Stimulated activated CD8-positive, alpha-beta memory T cell treated with anti-CD3 and anti-CD28 coated beads, Interleukin-7, amount 100 ng/mL, for 48 hours (primary cell): ENCODE measurements around the gene KLK4.
"Not testable (repeated sequence)": the region's sequence is repeated elsewhere in the genome, so short reads cannot be mapped to it uniquely, and the experiment has no call there.

ENCODE experiments used
- DNase-seq, 2 donors: peaks; one replicate each; pipeline ENCODE4 v3.0.0-alpha.2; 2020; ENCODE audit warnings: low read depth in 1 of 2; ENCODE audit errors: extremely low read depth in 1 of 2

The KLK4 gene

DNA sequence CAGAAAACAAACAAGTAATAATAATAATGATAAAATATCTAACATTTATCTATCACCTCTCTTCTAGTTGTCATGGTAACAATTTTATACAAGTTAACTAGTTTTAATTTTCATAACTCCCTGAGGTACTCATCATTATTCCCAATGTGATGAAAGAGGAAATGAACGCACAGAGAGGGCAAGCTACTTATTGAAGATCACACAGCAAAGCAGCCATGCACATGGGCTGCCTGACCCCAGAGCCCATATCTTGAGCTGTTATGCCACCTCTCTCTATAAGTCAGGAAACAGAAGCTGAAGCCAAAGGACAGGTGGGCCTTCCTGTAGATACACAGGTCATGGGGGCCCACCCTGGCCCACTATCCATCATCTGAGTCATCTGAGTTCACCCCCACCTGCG, 4.9 kb upstream of the KLK4 start:
- DNase-seq: no peak

DNA sequence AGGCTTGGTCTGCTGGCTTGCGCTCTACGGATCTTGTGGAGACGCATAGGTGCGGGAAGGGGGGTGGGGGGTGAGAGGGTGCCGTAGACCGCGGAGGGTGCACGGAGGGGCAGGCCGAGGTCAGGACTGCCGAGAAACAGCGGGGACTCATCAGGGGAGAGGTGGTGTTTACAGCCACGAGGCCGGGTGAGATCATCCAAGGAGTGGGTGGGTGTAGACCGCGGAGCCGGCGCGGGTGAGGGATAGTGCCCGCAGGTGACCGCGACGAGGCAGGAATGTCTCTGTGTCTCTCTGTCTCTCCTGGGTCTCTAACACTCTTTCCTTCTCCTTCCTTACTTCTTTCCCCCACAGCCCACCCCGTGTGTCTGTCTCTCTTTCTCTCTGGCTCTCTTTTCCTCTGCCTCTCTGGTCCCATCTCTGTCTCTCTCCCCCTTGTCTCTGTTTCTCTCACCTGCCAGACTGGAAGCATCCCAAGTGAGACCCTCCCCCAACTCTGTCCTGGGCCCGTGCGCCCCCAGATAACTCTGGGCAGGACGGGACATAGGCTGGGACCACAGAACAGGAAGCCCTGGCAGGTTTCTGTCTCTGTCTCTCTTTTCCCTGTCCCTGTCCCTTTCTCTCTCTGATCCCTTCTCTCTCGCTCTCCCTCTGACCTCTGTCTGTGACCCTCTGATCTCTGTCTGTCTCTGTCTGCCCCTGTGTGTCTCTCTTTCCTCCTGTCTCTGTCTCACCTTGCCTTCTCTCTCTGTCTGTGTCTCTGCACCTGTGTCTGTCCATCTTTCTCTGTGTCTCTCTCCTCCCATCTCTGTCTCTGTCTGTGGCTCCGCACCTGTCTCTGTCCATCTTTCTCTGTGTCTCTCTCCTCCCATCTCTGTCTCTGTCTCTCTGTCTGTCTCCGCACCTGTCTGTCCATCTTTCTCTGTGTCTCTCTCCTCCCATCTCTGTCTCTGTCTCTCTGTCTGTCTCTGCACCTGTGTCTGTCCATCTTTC, 1.8 kb upstream of the KLK4 start:
- peak; percentile 21 to 26 for DNase-seq

DNA sequence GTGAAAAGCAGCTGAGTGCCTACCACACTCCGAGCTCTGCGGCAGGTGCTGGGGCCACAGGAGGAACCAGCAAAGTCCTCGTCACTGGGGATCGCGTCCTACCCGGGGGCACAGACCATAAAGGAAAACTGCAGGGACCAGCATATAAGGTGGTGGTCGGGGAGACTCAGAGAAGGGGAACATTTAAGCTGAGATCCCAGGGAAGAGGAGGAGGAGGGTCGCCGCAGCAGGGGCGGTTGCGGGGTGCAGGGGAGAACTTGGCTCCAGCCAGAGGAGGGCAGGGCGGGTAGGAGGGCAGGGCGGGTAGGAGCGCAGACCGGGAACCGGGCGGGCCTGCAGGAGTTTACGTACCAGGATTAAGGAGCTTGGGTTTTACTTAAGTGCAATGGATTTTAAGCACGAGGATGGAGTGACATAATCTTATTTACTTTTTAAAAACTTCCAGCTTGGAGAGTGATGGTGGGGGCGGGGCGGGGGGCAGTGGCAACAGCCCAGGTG, 956 bp upstream of the KLK4 start:
- no peak for DNase-seq

DNA sequence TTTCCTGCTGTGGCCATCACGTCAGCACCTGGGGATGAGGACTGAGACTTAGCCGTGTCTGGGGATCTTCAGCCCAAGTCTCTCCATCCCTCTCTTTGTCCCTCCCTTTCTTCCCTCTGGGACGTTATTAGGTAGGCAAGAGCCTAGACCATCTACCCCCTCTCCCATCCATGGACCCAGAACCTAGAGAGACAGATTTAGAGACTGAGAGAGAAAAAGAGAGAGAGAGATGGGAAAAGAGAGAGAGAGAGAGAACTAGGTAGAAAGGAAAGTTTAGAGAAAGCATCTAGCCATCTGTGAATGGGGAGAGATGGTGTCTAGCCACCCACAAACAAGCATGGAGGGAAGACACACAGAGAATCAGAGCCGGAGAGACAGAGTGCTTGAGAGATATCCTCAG, 473 bp downstream of the KLK4 start:
- DNase-seq: no peak

DNA sequence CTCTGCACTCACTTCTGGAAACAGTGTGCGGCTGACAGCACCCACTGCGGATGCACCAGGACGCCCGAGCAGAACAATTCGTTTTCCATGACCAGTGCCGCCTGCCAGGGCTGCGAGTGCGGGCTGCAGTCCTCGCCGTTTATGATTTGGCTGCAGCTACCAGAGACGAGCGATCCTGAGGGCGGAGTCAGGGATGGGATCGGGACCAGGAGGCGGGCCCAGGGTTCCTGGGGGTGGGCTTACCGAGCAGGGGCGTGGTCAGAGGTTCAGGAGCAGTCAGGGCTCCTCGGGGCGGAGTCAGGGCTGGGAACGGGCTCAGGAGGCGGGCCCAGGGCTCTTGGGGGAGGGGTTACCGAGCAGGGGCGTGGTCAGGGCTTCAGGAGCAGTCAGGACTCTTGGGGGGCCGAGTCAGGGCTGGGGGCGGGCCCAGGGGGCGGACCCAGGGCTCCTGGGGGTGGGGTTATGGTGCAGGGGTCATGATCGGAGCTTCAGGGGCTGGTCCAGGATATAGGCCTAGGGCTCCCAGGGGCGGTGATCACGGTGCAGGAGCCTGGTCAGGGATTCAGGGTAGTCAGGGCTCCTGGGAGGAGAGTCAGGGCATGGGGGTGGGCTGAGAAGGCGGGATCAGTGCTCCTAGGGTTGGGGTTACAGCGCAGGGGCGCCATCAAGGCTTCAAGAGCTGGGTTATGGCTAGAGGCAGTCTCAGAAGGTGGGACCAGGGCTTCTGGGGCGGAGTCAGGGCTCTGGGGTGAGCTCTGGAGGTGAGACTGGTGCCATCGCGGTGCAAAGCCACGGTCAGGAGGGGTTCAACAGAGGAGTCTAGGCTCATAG, 1.7 kb downstream of the KLK4 start:
- DNase-seq: peak; percentile 14 to 51

DNA sequence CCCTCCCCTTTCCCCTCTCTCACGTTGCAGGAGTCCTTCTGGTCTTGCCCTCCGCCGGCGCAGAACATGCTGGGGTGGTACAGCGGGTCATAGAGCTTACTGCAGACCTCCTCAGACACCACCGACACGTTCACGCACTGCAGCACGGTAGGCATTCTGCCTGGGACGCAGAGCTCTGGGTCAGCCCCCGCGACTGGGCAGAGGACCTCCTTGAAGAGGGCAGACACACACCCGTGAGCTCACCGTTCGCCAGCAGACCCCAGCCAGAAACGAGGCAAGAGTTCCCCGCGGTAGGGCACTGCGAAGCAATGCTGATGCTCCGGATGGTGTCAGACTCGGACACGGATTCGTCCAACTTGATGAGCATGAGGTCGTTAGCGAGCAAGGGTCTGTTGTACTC, 2.9 kb downstream of the KLK4 start:
- DNase-seq: no peak

DNA sequence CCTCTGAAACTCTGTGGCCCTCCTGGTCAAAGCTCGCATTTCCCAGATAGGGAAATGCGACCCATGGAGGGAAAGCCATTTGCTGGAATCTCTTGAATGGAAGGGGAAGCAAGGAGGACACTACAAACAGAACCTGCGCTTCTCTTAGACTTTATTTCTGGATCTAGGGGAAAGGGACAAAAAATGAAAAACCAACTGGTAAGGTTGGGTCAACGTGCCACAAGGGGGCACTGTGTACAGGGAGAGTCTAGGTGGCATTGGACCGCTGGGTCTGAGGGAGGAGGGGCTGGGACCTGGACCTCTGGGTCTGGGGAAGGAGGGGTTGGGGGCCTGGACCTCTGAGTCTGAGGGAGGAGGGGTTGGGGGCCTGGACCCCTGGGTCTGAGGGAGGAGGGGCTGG, 5.0 kb downstream of the KLK4 start:
- no peak for DNase-seq

DNA sequence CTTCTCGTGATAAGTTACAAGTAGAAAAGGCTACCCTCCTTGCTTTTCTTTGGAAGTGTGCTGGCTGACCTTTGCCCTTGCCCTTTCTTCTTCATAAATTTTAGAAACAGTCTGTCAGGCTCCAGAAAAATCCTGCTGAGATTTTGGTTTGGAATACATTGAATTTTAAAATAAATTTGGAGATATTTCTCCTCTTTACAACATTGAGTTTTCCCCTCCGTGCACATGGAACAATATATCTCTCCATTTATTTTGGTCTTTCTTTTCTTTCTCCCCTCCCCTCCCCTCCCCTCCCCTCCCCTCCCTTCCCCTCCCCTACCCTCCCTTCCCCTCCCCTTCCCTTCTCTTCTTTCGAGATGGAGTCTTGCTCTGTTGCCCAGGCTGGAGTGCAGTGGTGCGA, 8.6 kb downstream of the KLK4 start:
- DNase-seq: no peak

DNA sequence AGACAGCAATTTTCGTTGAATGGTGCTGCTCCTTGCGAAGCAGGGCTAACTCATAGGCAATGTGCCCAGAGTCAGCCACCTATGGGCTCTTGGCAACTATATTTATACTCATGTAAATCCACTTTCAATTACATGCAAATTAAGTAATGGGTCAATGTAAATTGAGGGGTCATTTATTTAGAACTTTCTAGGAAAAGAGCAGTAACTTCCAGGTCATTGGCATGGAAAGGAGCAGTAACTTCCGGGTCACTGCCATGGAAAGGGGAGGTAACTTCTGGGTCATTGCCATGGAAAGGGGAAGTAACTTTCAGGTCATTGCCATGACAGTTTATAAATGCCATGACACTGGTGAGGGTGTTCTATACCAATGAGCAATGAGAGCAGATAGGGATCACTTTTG, 11.6 kb downstream of the KLK4 start:
- DNase-seq: no peak

DNA sequence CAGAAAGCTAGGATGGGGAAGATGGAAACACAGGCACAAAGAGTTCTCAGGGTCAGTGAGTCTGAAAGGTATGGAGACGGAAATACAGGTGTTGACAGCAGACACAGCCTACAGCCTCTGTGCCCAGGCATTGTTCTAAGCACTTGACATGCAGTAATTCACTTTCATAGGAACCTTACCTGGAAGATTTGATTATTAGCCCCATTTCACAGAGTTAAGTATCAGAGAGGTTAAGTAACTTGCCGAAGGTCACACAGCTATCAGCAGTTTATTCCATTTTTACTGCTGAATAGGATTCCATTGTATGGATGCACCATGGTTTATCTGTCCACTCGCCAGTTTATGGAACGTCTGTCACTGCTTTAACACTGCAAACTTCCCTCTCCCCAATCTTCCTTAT, 13.2 kb downstream of the KLK4 start:
- no peak for DNase-seq

DNA sequence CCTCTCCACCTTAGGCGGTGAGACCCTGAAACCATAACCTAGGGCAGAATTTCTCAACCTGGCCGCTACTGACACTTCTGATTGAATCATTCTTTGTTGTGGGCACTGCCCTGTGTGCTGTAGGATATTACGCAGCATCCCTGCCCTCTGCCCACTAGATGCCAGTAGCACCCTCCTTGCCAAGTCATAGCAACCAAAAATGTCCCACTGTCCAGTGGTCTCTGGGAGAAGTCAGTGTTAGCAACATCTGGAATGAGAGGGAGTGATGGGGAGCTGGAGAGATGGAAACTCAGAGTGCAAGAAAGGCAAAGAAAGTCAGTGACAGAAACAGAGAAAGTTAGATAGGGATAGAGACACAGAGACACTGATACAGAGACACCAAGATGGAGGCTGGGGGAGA, 13.6 kb downstream of the KLK4 start:
- DNase-seq: no peak

DNA sequence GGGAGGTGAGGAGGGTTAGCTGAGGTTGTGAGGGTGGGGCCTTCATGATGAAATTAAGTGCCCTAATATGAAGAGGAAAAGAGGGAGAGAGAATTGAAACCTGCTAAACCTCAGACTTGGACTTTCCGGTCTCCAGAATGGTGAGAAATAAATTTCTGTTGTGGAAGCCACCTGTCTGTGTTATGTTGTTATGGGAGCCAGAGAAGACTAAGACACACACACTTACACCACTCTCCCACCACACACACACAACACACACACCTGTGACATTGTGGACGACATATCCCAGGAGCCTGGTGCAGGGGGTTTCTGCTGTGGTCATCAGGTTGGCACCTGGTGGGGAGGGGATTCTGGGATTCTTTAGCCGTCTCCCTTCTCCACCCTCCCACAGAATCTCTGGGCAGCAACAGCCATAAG, 14.0 kb downstream of the KLK4 start:
- no peak for DNase-seq

DNA sequence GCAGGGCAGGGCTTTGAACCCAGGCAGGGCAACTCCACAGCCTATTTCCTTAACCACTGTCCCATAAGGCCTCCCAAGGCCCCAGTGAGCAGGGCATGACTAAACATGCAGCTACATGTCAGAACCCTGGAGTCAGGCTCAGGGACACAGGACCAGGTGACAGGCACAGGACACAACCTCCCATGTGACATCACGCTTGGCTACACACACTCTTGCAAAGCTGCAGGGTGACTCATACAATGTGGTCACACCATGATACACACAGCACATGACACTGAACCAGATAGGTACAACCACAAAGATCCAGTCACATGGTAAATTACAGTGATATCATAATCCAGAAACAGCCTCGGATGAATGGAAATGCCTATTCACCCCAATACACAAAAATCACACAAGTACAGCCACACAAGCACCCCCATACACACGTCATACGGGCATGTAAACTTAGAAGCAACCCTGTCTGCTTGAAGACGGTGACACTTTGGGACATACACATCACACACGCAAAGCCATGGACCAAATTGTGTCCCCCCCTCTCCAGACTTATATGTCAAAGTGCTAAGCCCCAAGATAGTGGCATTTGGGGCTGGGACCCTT, 14.5 kb downstream of the KLK4 start:
- peak in 1 of 2 donors; percentile 28 for DNase-seq

DNA sequence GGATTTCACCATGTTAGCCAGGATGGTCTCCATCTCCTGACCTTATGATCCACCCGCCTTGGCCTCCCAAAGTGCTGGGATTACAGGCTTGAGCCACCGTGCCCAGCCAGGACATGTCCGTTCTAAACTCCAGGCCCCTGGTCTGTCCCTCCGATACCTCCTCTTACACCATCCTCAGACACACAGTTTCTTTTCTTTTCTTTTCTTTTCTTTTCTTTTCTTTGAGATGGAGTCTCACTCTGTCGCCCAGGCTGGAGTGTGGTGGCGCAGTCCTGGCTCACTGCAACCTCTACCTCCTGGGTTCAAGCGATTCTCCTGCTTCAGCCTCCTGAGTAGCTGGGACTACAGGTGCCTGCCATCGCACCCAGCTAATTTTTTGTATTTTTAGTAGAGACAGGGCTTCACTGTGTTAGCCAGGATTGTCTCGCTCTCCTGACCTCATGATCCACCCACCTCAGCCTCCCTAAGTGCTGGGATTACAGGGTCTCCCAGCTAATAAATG, 15.1 kb downstream of the KLK4 start:
- not testable (repeated sequence) for DNase-seq

DNA sequence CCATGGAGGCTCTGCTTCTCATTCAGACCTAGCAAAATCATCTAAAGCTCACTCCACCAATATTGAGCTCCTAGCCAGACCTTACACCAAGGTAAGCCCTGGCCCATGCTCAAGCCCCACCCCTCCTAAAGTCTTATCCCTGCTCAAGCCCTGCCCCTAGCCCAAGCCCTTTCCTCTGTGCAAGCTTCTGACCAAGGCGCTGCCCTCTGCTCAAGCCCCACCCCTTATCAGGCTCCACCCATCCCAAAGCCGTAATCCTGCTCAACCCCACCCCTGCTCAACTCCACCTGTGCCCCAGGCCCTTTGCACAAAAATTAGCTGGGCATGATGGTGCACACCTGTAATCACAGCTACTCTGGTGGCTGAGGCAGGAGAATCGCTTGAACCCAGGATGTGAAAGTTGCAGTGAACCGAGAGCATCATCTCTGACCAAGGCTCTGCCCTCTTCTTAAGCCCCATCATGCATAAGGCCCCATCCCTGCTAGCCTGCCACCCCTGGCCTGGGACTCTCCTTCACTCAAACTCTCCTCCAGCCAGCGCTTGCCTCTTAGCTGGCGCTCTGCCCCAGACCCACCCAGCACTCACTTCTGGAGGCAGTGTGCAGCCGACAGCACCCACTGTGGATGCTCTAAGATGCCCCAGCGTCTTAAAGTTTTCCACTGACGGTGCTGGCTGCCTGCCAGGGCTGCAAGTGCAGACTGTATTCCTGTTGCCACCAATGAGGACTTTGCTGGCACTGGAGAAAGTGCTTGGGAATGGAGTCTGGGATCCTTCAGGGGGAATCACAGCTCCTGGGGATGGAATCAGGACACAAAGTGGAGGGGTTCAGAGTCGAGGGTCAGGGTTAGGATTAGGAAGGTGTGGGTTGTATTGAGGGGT, 16.5 kb downstream of the KLK4 start:
- DNase-seq: no peak

DNA sequence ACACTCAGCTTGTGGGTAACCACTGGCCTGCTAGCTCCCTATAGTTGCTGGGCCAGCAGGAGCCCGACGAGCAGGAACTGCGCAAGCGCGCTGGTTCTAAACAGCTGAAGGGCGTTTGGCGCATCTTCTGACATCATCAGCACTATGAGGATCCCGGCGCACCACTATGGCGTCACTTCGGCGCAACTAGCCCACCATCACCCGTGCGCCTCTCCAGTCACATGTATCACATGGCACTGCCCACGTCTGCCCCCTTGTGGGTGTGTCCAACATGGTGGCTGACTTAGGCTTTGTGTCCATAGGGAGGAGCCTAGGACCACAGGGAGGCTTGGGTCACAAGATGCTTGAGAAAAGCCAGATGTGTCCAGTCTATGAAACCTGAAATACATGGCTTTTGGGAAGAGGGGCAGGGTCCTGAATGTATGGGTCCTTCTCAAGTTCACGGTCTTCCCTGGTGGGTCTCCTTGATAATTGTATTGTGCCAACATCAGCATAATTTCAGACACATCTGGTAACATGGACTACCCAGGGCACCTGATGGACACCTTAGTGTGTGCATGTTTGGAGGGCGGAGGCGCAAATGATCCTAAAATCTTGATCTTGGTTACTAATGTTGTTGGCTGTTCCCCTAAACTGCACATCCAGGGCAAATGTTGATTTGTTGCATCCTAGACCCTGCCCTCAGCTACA, 18.0 kb downstream of the KLK4 start:
- DNase-seq: no peak

DNA sequence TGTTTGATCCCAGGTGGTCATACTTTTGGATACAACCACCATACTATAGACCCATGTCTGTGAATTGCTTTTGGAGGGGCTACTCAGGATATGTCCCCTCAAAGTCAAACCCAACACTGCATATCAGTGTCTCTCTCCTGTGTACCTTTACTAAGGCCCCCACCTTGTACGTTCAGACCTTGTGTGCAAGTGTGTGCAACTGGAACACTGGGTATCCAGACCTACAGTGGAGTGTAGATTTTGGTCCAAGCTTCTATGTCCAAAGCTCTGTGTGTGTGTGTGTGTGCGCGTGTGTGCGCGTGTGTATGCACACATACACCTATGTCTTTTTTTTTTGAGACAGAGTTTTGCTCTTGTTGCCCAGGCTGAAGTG, 20.0 kb downstream of the KLK4 start:
- no peak for DNase-seq

DNA sequence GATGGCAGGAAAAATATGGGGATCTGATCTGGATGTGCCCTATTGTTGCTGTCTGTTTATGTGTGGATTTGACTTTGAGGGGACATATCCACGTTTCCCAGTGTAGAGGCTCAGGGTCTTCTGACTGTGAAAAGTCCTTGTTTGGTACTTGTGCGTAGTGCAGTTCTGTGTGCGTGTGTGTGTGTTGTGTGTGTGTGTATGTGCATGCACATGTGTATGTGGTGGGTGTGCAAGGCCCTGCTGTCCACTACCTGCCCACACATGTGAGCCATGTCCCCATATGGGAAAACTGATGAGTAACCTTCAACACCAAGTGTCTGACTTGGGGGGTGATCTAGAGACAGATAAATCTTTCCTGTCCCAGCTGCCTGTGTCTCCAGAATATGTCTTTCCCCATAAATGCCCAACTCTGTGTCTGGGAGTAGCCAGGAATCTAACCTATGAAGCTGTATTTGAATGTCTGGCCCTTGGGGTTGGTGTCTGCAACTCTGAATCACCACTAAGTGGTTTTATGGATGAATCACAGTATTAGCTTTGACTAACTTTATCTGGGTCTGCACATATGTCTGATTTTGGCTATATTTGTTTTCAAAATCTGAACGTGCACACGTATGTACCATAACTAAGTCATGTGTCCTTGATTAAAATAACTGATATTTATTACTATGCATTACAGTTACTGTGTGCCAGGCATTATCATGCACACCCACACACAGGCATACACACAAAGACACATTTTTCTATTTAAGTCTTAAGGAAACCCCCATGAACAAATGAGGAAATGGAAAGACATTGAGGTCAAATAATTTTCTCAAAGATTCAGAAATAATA, 20.6 kb downstream of the KLK4 start:
- DNase-seq: no peak

DNA sequence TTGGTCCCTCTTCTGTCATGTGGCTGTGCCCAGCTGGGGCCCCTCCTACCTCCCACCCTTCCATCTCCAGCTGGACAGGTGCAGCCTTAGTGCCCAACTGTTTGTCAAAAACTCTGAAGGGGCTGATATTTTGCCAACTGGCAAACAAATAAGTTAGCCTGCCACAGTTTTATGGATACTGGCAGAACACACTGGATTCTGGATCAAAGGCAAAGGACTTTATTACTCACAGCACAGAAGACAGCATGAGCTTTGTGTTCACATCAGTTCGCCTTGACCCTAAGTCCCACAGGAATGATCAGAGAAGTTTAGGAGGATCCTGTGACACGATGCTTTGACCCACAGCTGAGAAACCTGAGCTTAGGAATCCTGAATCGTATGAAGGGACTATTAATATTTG, 21.6 kb downstream of the KLK4 start:
- no peak for DNase-seq
